NCI-H2171 (cell line): ENCODE results near the gene ESRRG.
"Not testable (repeated sequence)": the region's sequence is repeated elsewhere in the genome, so short reads cannot be mapped to it uniquely, and the experiment has no call there.

Experiments used
- DNase-seq: peaks from one replicate; lab custom pipeline; 2025; lab: John Stamatoyannopoulos, UW

The ESRRG gene

GRCh38 chr1:216563087-216563486 is 160.1 kb downstream of the ESRRG start:
- no peak for DNase-seq

GRCh38 chr1:216562383-216562782 is 160.8 kb downstream of the ESRRG start:
- no peak for DNase-seq

GRCh38 chr1:216560527-216560926 is 162.7 kb downstream of the ESRRG start:
- DNase-seq: no peak

GRCh38 chr1:216559359-216559758 is 163.9 kb downstream of the ESRRG start:
- no peak for DNase-seq

GRCh38 chr1:216555653-216556052 is 167.6 kb downstream of the ESRRG start:
- DNase-seq: no peak

GRCh38 chr1:216554934-216555333 is 168.3 kb downstream of the ESRRG start:
- no peak for DNase-seq

- DNase-seq: no peak
These were observed 169.5 kb downstream of the ESRRG start for GRCh38 chr1:216553766-216554165.

GRCh38 chr1:216553040-216553439 is 170.2 kb downstream of the ESRRG start:
- no peak for DNase-seq

- no peak for DNase-seq
These were observed 173.4 kb downstream of the ESRRG start for GRCh38 chr1:216549796-216550195.

- DNase-seq: no peak
These were observed 180.5 kb downstream of the ESRRG start for GRCh38 chr1:216542741-216543140.

- no peak for DNase-seq
These were observed 181.0 kb downstream of the ESRRG start for GRCh38 chr1:216542263-216542662.

GRCh38 chr1:216535751-216536150 is 187.5 kb downstream of the ESRRG start:
- no peak for DNase-seq

GRCh38 chr1:216535059-216535458 is 188.2 kb downstream of the ESRRG start:
- no peak for DNase-seq

- DNase-seq: no peak
These were observed 189.5 kb downstream of the ESRRG start for GRCh38 chr1:216533776-216534175.

- DNase-seq: no peak
These were observed 190.9 kb downstream of the ESRRG start for GRCh38 chr1:216532251-216532798.

- no peak for DNase-seq
These were observed 191.7 kb downstream of the ESRRG start for GRCh38 chr1:216531263-216532239.

- DNase-seq: not testable (repeated sequence)
These were observed 193.4 kb downstream of the ESRRG start for GRCh38 chr1:216529851-216530250.

GRCh38 chr1:216528816-216529215 is 194.4 kb downstream of the ESRRG start:
- no peak for DNase-seq

- no peak for DNase-seq
These were observed 199.6 kb downstream of the ESRRG start for GRCh38 chr1:216523449-216524190.

GRCh38 chr1:216523043-216523442 is 200.2 kb downstream of the ESRRG start:
- DNase-seq: no peak

GRCh38 chr1:216521477-216521876 is 201.8 kb downstream of the ESRRG start:
- DNase-seq: no peak

- peak; percentile 70 for DNase-seq
These were observed 204.2 kb downstream of the ESRRG start for GRCh38 chr1:216518844-216519627.
